D721Med (cell line): ENCODE measurements around the gene CCNK.

Source experiments
- DNase-seq: peaks from one replicate; pipeline ENCODE4 v3.0.0; 2011; ENCODE audit warnings: low spot score; ENCODE audit not compliant: insufficient read length
- FAIRE-seq: peaks from 2 replicates; lab custom pipeline; 2011; peaks lifted over from hg19 to GRCh38; lab: Jason Lieb, UNC
- TF ChIP-seq, protein P1 (sequence below): IDR thresholded peaks from 2 replicates; pipeline ENCODE4 v1.5.1; 2012; ENCODE audit warnings: mild to moderate bottlenecking, control low read depth; ENCODE audit not compliant: insufficient read depth; ENCODE audit errors: missing control alignments

The CCNK gene

DNA sequence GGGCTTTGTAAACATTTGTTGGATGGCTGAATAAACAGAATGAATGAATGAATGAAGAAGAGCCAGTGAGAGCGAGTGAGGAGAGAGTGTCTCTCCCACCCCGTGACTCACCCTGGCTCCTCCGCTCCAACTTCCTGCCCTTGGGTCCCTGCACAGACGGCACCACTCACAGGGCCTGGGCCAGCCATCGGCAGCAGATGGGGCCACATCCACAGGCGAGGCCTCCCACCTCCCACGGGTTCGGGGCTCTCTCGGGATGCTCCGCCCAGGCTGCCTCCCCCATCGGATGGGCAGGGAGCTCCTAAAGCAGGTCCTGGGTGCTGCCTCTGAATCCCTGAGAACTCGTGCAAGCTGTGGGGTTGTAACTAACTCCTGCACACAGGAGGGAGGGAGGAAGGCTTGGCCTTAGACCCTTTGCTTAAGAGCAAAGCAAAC lies 41.3 kb downstream of the CCNK start:
- FAIRE-seq (no peak), DNase-seq (no peak)
- TF ChIP-seq, protein P1, sequence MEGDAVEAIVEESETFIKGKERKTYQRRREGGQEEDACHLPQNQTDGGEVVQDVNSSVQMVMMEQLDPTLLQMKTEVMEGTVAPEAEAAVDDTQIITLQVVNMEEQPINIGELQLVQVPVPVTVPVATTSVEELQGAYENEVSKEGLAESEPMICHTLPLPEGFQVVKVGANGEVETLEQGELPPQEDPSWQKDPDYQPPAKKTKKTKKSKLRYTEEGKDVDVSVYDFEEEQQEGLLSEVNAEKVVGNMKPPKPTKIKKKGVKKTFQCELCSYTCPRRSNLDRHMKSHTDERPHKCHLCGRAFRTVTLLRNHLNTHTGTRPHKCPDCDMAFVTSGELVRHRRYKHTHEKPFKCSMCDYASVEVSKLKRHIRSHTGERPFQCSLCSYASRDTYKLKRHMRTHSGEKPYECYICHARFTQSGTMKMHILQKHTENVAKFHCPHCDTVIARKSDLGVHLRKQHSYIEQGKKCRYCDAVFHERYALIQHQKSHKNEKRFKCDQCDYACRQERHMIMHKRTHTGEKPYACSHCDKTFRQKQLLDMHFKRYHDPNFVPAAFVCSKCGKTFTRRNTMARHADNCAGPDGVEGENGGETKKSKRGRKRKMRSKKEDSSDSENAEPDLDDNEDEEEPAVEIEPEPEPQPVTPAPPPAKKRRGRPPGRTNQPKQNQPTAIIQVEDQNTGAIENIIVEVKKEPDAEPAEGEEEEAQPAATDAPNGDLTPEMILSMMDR: no peak

DNA sequence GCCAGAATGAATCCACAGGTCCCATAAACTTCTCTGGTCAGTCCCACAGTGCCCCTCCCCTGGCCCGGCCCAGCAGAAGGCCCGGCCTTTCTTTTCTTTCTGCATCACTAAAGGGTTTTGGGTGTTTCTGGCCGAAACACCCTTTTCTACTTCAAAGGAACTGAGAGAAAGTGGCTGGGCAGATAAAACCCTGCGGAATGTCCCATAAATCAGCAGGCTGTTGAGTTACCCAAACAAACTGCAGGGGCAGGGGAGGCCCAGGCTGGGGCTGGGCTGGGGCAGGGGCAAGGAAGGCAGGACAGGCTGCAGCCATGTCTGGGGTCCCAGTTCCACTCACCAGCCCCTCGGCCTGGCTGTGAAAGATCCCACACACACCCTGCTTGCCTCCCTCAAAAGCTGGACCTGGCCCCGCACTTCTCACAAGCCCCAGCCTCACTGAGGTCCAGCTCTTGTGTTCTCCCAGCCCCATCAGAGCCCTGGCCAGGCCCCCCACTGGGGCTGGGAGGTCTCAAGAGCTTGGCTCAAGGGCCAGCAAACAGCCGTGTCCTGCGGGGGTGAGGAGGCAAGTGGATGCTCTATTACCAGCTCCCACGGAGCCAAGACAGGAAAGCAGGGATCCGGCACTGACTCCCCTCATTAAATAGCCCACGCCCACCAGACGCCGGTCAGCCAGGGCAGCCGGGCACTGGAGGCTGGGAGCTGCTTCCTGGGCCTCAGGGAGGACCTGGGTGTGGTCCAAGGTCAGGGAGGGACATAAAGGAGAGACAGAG lies 41.9 kb downstream of the CCNK start:
- FAIRE-seq: no peak
- TF ChIP-seq, protein P1: no peak
- no peak for DNase-seq

DNA sequence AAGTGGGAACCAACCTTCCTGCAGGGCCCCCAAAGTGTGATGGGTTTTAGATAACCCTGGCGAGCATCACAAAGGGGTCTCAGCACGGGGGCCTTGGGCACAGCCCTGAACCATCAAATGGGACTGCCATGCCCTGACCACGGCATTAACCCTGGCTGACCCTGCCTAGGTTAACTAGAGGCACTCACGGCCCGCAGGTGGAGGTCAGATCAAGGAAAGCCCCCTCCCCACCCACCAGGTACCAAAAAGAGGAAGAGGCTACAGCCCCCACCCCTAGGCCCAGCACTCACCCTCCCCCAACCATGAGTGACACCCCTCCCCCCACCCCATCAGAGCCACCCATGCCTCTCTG lies 42.5 kb downstream of the CCNK start:
- DNase-seq: no peak
- no peak for FAIRE-seq
- TF ChIP-seq, protein P1: no peak

DNA sequence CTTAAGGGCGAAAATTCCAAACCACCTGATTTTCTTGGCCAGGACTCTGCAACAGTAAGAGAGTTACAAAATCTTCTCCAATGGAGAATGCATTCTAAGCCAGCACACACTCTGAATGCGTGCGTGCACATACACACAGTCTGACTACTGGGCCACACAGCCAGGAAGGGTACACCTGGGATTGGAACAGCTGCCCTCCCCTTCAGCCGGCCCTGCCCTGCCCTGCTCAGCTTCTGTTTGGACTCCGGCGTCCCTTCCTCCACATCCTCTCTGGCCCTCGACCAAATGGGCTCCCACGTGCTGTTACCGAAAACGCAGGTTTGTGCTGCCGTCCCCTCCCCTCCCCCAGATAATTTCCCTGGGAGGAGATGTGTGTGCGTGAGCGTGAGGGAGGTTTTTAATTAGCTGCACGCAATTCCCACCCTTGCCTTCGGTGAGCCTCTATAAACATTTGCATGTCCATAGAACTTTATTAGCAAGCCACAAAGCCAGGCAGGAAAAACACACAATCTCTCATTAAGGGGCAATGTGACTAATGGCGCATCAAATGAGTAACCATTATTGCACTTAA lies 43.0 kb downstream of the CCNK start:
- no peak for FAIRE-seq

DNA sequence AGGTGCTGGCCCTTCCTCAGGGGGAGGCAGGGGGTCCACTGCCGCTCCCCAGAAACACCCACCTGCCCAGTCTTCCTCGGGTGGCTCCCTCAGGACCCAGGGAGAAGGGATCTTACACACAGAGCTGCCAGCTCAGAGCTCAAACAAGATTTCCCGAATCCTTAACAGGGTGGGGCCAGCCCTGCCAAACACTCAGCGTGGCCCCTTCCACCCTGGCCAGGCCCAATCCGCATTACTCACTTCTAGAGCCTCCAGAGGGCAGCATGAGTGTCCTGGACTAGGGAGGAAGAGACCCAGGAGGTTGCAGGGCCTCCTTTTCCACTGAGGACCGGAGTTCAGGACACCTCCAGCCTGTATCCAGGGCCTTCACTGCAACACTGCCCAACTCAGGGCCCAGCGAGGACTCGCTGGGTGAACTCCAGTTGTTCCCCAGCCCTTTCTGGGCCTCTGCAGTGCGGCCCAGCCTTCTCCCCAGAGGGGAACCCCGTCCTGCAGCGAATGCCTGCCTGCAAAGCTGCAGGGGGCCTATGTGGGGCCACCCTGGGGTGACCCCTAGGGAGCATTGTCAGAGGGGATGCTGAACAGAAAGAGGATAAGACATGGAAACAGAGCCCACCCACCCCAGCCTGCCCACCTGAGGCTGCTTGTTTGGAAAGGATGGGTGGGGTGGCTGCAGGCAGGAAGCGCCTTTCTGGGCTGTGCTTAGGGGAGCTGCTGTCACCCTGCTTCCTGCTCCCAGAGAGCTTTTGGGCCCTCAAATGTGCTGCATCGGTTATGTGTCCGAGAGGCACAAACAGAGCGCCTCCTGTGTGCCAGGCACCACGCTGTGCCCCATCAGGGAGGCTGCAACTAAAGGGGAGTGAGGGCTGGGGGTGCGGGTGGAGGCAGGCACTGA lies 43.8 kb downstream of the CCNK start:
- TF ChIP-seq, protein P1: peak; percentile 30
- DNase-seq: peak; percentile 47
- FAIRE-seq: no peak

More for the DNA sequence above, 43.0 kb downstream of the CCNK start:
- TF ChIP-seq, protein P1: no peak
- no peak for DNase-seq

DNA sequence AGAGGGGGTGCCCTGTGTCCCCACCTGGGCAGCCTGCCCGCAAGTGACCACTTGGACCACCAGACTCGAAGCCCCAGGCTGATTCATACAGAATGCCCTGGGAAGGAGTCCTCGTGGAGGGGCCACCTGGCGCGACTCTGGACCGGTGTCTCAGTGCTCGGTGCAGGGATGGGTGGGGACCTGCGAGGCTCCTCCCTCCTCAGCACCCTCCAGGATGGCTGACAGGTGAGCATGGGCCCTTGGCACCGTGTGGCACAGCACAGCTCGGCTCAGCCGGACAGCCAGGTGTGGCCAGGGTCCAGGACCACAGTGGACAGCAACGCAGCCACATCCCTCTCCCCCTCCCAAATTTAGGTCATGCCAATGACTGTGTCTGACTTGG lies 44.5 kb downstream of the CCNK start:
- DNase-seq: no peak
- no peak for FAIRE-seq
- TF ChIP-seq, protein P1: no peak
